HG03439 (cell line): ENCODE results near the gene DPP6.
"Not testable (repeated sequence)": the region's sequence is repeated elsewhere in the genome, so short reads cannot be mapped to it uniquely, and the experiment has no call there.

ENCODE experiments used
- ATAC-seq: cut with Tn5 transposase; IDR thresholded peaks from one replicate; pipeline ENCODE4 v1.9.1; 2021; ENCODE audit warnings: mild to moderate bottlenecking, moderate library complexity; ENCODE audit not compliant: unreplicated experiment

The DPP6 gene

DNA sequence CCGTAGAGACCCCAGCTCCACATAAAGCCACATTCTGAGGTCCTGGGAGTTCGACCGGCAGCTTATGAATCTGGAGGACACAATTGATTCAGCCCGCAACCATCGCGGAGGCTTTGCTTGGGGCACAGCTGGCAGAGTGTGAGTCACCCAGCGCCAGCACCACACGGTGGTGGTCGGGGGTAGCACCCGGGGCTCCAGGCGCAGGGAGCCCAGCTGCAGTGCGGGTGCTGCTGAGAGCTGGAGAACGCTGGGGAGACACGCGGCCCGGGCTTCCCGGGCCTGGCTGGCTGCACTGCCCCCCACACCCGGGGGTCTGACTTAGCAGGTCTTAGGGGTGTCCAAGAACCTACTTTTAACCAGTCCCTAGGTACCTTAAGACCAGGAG lies 862.8 kb downstream of the DPP6 start:
- no peak for ATAC-seq

- no peak for ATAC-seq
Measured at GRCh38 chr7:154915600-154915999, 863.4 kb downstream of the DPP6 start.

GRCh38 chr7:154916381-154916780 lies 864.2 kb downstream of the DPP6 start:
- no peak for ATAC-seq

GRCh38 chr7:154916856-154917807 lies 864.9 kb downstream of the DPP6 start:
- ATAC-seq = no peak

DNA sequence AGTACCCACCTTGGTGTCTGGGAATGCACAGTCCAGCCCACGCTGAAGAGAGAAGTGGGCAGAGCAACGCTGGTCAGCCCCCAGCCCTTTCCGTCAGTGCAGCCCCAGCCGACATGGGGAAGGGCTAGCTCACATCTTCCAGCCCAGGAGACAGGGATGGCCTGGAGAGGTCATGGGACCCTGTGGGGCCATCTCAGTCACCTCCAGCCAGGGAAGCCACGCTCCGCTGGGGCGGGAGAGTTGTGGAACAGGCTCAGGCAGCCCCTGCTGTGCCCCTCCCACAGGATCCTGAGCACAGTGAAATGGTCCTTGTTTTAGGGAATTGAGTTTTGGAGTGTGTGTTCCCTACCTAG lies 865.6 kb downstream of the DPP6 start:
- ATAC-seq = no peak

GRCh38 chr7:154918266-154918665 lies 866.1 kb downstream of the DPP6 start:
- no peak for ATAC-seq

GRCh38 chr7:154918741-154919140 lies 866.5 kb downstream of the DPP6 start:
- no peak for ATAC-seq

DNA sequence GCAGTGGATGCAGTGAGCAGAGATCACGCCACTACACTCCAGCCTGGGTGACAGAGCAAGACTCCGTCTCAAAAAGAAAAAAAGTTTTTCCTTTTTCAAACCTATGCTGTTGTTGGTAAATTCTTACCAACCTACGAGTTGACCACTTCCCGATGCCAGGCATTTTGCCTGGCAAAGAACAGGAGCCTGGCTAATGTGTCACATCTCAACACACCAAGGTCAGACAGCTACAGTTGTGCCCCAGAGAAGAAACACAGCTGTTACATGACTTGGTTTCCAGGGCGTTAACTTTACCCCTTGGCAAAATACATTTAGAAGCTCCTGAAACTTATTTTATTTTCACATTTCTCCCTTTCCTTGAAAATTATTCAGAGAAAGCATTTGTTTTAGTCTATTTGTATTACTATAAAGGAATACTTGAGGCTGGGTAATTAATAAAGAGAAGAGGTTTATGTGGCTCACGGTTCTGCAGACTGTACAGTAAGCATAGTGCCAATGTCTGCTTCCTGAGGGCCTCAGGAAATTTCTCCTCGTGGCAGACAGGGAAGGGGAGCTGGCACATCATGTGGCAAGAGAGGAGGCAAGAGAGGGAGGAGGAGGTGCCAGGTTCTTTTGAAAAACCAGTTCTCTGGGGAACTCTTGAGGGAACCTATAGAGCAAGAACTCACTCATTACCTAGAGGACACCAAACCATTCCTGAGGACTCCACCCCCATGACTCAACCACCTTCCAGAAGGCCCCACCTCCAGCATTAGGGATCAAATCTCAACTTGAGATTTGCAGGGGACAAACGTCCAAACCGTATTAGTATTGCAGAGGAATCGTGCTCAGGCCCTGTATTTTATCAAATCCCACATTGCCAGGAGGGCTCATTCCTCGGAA lies 867.4 kb downstream of the DPP6 start:
- no peak for ATAC-seq

DNA sequence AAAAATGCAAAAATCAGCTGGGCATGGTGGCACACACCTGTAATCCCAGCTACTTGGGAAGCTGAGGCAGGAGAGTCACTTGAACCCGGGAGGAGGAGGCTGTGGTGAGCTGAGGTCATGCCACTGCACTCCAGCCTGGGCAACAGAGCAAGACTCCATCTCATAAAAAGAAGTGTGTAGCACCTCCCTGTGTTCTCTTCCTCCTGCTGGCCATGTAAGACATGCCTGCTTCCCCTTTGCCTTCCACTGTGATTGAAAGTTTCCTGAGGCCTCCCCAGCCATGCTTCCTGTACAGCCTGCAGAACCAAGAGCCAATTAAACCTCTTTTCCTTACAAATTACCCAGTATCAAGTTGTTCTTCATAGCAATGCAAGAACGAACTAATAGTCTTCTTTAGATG lies 870.3 kb downstream of the DPP6 start:
- ATAC-seq = not testable (repeated sequence)

DNA sequence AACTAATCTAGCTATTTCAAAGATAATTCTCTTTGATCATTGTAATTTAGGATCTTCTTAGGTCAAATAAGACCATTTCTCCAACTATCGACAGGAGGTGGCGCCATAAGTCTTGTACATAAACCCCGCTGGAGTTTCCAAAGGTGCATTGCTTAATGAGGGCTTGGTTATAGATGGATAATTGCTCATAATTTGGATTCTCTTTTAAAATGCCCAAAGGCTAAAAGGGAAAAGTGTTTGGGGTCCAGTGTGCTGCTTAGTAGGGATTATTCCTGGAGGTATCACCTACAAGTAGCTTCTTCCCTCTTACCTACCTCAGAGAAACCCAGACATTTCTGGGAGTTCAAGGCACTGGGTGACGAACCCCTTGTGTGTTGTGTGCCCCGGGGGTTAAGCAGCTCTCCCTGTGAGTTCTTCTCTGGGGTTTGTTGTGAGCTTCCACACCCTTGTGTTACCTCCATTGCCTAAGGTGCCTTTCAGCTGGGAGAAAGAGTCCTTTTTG lies 875.5 kb downstream of the DPP6 start:
- ATAC-seq = peak; percentile 63

DNA sequence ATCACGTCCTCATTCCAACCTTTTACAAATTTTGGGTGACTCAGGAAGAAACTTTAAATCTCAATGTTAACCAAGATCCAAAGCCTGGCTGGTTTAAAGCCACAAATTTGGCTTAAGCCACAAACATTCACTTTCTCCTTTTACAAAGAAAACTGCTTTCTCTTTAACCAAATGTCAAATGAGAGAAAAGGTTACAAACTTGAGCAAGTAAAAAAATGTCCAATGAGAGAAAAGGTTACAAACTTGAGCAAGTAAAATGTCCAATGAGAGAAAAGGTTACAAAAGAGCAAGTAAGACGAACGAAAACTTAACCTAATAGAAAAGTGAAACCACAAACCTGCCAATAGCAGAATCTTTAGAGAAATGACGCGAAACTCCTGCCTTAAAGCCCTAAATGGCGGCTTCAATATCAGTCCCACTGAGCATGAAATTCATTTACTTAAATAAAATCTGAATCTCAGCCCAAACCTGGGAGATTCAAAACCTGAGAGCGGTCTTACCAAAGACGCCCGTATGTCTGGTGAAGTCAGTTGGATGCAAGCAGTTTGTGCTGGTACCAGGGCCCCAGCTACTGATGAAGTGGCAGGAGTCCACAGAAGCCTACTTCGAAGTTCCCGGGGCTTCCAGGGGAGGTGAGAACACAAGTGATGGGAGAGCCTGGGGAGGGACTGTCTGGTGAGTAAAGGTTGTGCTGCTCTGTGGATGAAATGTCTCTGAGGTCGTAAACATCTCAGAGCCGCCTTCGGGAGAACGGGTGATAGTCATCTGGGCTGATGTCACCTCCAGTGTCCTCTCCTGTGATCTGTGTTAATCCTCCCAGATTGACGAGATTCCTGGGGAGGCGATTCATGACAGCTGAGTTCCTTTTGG lies 876.2 kb downstream of the DPP6 start:
- peak; percentile 80 for ATAC-seq

- no peak for ATAC-seq
Measured at GRCh38 chr7:154929006-154929726, 877.0 kb downstream of the DPP6 start.

DNA sequence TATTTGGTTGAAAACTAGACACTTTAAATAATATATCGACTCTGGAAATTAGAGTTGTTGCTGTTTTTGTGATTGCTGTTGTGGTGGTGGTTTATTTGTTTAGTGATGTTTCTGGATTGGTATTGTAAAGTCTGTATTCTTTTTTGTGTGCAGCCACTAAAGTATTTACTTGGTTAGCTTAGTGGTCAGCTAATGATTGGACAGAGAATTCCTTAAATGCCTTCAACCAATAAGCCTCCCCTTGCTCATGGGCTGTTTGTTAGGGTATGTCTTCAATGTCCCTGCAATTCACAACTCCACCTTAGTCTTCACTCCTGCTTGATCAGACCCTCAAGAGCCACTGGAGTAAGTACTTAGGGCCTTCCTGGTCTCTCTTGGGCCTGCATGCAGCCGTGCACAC lies 879.7 kb downstream of the DPP6 start:
- no peak for ATAC-seq

- not testable (repeated sequence) for ATAC-seq
Measured at GRCh38 chr7:154934353-154934952, 882.3 kb downstream of the DPP6 start.

GRCh38 chr7:154937837-154938236 lies 885.6 kb downstream of the DPP6 start:
- ATAC-seq = no peak

DNA sequence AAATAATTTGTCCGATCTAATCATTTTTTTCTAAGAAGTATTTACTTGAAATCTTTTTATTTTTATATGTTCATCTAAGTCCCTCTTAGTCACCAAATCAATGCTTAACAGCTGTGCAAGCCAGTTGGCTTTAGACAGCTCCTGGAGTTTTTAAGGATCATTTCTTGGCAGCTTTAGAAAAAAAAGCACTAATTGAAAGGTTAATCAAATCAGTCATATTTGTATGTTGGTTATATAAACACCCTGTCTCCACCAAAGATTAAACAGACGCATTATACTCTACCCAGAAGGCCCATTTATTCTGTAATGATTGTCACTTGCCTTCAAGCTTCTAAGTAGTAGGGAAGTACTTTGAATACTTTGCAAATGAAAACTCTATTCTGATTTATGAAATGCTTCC lies 890.5 kb downstream of the DPP6 start:
- no peak for ATAC-seq
